GM19395 (cell line): Measurements from ENCODE around the gene MAP4K4.

Experiments
- ATAC-seq: cut with Tn5 transposase; IDR thresholded peaks from one replicate; pipeline ENCODE4 v1.9.1; 2021; ENCODE audit warnings: mild to moderate bottlenecking, moderate library complexity; ENCODE audit not compliant: unreplicated experiment

Gene MAP4K4

DNA sequence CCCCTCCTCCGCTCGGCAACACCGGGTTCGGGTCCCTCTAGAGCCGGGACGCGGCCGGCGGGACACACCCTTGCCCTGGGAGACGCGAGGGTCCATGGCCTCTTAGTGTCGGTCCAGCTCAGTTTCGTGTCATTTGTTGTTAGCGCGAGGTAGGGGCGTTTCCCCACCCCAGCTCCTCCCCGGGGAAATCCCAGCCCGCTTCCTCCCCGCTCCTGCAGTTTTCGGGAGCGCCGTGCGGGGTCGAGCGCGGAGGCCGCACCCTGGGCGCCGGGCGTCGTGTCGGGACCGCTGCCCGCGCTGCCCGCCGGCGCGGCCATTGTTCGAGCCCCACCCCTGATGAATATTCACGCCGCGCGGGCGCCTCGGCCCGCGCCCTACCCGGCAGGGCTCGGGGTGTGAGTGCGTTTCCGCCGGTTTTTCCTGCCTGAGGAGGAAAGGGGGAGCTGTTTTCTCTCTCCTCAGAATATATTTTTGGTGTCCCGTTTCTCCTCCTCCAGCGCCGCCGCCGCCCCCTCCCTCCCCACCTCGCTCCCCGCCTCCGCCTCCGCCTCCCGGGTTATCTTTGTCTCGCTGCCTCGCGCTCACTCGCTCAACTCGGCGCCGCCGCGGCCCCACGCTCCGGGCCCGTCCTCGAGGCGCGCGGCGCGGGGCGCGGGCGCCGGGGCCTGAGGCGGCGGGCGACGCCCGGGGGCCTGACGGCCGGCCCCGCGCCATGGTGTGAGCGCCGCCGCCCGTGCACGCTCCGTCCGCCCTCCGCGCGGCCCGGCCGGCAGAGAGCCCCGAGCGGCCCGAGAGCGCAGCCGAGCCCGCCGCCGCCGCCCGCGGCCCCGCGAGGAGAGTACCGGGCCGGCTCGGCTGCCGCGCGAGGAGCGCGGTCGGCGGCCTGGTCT lies at the start of gene MAP4K4:
TSS of gene MAP4K4 (plus strand) at position 584 of the 890 bp plus-strand sequence. CDS start 374 bp downstream, outside the sequence.
- peak; percentile 51 for ATAC-seq

DNA sequence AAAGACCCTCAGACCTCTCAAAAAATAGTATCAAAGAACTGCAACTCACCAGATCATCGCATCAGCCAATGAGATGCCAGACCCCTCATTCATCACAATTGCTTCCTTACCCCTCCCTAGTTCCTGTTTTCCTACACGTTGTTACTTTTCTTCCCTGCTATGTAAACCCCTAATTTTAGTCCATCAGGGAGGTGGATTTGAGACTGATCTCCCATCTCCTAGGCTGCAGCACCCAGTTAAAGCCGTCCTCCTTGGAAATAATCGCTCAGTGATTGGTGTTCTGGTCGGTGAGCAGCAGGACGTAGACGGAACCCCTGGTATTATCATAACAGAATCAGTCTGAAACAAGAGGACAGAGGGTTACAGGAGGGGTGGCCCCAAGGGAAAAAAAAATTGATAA lies 44.0 kb upstream of the MAP4K4 start:
- ATAC-seq, result no peak

DNA sequence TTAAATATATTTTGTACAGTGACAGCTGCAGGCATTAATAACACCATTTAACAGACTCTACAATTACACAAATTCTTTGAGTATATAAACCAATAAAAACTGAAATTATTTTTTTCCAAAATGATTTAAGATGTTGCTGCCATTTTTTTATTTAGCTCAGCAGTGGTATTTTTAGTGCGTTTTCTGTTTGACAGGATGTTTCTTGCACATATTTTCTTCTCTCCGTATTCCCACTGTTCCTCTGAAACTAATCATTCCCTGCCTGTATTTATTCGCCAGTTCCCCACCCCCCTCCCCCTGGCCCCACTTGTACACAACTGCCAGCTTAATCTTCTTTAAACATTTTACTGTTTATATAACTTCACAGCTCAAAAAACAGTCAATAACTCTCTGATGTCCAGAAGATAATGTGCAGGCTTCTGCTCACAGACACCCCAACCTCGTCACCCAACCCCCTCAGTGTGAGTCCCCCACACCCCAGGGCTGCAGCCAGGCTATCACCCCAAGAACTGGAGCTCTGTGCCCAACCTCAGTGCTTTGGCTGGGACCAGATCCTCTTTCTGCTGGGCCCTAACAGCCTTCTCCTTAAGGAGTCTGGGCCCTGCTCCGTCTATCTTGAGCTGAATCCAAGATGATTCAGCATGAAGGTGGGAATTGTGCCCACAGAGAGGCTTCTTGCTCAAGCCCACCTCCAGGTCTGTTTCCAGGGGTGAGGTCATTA lies 41.6 kb upstream of the MAP4K4 start:
- no peak for ATAC-seq

DNA sequence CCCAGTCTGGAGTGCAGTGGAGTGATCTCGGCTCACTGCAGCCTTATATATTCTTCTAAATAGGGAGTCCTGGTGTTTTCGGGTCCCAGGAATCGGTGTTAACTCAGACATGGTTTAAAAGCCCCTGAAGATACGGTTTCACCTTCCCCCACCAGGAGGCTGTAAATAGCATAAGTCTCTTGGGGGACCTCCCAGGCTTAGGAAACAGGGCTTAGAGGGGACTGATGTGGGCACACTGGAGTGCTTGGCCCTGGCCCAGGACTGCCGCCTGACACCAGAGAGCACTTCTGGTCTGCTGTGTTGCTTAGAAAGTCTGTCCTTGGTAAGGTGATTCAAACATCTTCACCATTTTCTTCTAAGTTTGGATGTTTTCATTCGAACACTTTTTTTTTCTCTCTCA lies 39.7 kb upstream of the MAP4K4 start:
- no peak for ATAC-seq

DNA sequence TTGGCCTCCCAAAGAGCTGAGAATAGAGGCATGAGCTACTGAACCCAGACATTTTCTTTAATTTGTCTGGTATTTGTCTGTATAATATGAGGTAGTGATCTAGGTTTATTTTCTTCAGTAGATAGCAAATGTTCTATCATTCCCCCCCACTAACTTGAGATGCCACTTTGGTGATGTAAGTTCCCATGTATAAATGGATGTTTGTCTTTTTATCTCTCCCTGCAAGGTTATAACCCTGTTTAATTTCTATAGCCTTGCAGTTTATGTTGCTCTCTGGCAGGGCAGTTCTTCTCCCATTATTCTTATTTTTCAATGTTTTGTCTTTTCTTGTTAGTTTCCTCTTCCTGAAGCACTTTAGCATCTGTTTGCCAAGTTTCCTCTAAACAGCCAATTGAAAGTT lies 39.1 kb upstream of the MAP4K4 start:
- ATAC-seq, result no peak

DNA sequence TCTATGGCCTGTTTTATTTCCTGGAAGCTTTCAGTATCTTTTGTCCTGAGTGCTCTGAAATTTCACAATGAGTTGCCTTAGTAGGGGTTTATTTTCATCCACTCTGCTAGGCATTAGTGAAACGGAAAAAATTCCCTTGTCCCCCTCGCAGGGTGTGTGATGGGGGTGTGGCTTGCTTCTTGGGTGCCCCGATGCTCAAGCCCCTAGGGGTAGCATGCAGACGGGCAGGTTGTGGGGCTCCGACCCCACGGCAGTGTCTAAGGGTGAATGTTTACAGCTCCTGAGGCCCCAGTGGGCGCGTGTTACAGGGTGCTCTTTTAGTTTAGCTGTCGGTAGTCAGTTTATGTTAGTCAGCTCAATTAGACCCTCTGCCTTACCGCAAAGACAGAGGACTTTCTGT lies 32.2 kb upstream of the MAP4K4 start:
- ATAC-seq, result no peak

DNA sequence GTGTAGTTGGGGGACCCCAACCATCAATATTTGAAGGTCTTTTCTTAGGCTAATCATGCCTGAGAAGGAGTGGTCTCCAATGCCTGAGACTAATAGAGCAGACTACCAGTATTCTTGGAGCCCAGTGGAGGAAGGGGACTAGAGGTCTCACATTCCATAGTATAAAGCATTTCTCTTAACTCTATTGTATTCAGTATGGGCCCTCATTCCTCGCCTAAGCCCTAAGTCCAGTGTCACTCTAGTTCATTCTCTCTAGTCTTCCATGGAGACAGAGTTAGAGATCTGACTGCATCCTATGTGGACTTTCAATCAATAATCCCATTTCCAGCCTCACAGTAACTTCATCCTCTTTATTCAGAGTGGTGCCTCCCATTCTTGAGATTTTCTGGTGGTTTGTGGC lies 29.7 kb upstream of the MAP4K4 start:
- no peak for ATAC-seq

DNA sequence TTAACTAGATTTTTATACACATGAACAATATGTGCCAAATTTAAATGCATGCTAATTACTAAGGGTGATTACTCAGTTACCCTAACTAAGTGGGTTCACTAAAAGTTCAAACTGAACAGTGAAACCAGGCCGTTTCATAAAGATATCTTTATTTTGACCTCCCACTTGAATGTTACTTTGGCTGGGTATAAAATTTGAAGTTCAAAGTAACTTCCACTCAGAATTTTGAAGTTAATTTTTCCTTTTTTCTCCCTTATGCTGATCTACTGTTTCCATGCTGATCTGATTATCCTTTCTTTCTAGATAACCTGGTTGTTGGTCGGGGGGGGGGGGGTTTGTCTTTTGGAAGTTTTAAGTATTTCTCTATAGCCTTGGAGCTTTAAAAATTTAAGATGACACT lies 25.5 kb upstream of the MAP4K4 start:
- no peak for ATAC-seq

DNA sequence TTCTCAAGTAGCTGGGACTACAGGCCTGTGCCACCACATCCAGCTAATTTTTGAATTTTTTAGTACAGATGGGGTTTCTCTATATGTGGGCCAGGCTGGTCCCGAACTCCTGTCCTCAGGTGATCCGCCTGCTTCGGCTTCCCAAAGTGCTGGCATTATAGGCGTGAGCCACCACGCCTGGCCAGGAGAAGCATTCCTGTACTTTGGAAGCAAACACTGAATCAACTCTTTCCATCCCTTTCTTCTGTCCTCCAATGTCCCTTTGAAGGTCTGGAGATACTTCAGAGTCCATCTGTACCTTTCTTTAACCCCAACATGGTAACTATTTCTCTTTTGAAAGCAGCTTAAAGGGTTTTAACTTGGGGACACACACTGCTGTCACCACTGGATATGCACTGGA lies 23.6 kb upstream of the MAP4K4 start:
- no peak for ATAC-seq

DNA sequence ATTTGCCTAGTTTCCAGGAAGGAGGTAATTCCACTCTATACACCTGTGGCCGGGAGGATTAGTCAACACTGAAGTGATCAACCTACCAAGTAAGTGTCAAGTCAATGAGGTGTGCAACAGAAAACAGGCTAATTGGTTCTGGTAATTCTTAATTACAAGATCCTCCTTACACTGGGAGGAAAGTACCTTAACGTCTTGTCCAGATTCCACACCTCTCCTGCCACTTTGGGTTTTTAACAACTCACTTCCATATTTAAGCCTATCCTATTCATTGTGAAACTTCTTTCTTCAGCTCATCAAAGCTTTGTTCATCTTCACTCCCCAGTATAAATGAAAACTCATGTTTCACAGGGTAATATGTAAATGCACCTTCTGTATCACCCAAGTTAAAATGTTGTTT lies 22.0 kb upstream of the MAP4K4 start:
- no peak for ATAC-seq

DNA sequence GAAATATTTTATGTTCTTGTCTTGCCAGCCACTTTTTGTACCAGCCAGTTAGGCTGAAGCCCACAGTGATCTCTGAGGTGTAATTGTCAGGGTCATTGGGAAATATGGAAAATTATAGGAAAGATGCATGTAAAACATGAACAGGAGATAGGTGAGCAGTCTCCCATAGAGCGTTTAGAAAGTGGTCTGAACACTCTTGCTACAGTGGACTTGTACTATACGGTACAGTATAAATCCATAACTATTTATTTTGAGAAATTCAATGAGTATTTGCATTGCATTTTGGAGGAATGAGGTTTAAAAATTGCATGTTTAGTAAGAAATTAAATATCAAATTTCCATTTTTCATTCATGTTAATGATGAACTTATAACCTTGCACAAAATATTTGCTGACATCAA lies 20.8 kb upstream of the MAP4K4 start:
- ATAC-seq, result no peak

DNA sequence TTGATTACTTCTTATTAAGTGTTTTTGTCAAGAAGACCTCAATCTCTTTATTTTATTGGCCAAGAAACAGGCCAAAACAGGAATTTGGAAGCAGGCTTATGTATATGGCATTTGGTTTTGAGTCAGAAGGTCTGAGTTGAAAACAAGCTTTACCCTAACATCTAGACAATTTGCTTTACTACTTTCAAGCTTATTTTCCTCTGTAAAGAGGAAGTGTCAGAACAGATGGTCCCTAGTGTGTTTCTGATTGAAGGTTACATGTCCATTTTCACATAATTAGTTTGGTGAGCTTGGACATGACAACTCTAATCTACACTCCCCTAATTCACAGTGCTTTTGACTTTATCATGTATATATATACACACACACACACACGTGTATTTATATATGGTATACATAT lies 19.8 kb upstream of the MAP4K4 start:
- ATAC-seq, result no peak

DNA sequence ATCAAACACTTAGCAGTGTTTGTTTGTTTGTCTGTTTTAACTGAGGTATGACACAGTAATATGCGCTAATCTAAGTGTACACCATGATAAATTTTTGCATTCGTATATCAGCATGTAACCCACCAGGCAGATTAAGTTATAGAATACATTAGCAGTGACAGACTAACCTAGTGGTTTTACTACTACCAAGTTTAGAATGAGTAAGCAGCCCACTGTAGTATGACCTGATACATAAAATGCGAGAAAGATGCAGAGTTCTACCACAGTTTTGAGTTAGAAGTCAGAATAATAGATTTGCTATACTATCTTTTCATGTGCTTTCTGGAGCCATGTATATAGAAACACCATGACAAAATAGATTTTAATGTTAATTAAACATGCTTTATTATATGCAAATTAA lies 19.1 kb upstream of the MAP4K4 start:
- ATAC-seq, result no peak

DNA sequence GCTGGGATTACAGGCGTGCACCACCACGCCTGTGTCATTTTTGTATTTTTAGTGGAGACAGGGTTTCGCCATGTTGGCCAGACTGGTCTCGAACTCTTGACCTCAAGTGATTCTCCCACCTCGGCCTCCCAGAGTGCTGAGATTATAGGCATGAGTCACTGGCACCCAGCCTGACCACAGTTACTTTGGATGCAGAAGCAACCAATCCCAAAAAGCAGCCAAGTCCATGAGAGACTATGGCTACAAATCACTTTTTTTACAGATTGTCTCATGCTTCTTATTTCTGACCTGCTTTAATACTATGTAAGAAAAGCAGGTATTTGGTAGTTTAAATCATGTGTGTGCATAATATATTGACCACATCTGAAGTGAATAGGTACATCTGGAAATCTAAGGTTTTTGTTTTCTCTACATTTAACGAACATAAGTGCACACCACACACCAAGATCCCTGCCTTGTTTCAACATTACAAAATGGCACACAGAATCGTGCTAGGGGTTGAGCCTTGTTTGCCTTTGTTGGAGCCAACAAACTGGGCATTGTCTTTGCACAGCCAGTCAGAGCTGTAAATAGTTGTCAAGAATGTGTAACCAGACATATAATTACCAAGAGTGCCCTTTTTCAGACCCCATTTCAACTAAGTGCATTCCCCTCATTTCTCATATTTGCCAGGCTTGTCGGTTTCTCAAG lies 18.3 kb upstream of the MAP4K4 start:
- ATAC-seq, result no peak

DNA sequence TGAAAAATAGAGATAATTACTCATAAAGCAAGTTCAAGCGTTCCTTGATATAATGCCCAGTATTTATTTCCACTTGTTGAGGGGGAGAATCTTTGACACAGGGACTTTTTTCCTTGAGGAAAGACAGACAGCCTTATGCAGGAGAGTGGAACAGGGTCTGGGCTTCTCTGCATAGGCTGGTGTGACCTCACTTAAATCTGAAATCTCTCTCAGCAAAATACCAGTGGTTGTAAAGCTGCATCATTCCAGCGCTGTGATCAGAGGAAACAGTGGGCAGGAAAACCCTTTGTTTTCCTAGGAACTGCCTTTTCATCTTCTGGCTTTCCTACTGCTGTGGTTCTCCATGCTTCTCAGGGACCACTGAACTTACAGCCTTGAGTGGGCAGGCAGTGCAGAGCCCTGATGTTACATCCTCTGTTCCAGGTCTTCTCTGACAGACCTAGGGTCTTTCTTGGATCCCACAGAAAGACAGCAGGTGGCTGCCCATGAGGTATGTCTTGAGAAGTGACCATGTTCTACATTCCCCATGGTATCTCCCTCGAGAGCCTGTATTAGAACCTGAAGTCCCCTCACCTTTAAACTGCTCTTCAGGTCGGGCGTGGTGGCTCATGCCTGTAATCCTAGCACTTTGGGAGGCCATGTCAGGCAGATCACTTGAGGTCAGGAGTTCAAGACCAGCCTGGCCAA lies 17.6 kb upstream of the MAP4K4 start:
- ATAC-seq, result no peak

DNA sequence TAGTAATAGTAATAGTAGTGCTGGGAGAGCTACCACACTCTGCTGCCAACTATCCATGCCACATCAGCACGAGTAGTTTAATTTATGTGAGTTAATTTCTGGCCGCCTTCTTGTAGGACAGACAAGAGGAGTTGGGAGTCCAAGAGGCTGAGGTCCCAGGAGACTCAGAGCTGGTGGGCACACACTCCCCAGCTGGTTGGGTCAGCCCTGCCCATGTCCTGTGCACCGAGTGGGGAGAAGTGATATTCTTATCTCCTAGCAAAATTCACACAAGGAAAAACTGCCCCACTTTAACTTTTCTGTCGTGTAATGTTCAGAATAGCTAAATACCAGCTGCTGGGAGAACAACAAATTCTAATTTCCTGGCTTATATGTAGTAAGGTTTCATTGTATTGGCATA lies 15.2 kb upstream of the MAP4K4 start:
- ATAC-seq, result no peak

DNA sequence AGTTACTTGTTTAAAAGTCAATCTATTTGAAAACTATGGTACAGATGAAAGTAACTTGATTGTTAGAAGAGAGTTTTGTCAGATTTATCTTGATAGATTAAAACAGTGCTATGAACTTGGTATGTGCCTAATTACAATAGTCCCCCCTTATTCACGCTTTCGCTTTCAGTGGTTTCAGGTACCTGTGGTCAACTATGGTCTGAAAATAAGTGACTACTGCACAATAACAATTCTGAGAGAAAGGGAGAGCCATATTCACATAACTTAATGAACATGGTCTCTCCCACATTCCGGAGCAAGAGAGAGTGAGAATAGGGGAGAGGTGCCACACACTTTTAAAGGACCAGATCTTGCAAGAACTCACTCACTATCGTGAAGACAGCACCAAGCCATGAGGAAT lies 13.2 kb upstream of the MAP4K4 start:
- ATAC-seq, result no peak

DNA sequence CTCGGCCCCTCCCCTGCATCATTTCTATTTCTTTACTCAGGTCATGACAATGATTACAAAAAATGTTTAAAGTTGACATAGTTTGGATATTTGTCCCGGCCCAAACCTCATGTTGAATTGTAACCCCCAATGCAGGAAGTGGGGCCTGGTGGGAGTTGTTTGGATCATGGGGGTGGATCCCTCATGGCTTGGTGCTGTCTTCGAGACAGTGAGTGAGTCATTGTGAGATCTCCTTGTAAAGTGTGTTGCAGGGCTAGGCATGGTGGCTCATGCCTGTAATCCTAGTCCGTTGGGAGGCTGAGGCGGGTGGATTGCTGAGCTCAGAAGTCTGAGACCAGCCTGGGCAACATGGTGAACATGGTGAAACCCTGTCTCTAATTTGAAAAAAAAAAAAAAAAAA lies 9.2 kb upstream of the MAP4K4 start:
- ATAC-seq, result no peak

DNA sequence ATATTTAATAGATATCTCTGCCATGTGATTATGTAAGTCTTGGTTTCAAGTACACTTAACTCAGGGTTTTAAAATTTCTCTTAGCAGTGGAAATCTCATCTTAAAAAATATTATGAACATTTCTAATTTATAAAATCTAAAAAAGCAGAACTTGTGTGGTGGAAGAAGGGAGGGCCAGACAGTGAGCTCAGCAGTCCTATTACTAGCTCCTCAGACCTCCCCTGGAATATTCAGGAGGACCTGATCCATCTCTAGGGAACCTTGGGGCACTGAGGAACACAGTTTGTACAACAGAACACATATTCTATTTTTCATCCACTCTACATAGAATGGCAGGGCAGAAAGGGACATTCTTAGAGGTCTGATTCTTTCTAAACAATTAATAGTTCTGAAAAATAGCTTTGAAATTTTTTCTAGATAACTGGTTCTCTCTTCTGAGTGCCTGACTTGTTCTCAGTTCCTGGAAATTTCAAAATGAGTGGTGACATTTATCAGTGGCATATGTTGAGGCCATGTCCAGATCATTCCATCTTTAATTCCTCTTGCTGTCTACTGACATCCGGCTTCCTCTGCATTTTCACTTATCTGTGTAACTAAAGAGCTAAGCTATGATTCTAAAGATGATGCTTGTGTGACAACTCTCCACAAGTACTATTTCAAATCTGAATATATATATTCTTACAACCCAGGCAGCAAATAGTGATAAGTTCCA lies 8.2 kb upstream of the MAP4K4 start:
- no peak for ATAC-seq

DNA sequence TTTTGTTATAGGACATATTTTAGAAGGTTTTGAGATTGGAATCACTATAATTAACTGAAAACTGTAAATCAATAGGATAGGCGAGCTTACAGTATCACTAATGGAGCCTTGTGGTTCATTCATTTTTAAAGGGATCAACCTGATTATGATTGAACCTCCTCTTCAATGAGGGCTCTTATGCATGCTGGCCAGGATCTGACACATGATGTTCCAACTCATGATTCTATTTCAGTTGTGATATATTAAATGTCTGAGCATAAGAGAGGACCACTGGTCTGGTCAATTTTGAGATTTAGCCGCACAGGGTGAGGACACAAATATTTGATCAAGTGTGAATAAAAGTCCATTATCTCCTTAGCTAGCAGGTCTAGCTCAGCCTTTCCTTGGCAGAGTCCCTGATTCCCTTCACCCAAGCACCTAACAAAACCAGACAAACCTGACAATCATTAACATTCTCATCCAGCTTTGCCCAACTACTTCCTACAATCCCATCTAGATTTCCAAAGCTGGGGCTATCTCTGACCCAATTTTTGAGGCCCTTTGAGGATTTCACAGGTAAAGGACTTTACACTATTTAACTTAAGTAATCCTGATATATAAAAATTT lies 6.9 kb upstream of the MAP4K4 start:
- no peak for ATAC-seq
